CD4-positive, CD25-positive, alpha-beta regulatory T cell (primary cell): ENCODE data around the gene AFAP1L2. TPM values are rescaled to one million over a fixed set of nuclear protein-coding genes. Genes with fewer than 3 reads are reported as not detected.

Source experiments
- ATAC-seq, 2 donors: fragments of 150-1000 bp; cut with Tn5 transposase; one replicate each; pipeline ENCODE4 v1.10.0; 2021; ENCODE audit warnings: low read depth in 2 of 2, moderate number of reproducible peaks in 2 of 2, moderate library complexity in 1 of 2
- DNase-seq, 3 donors: peaks; one replicate each; pipeline versions ENCODE4 v3.0.0 to v3.0.0-alpha.2; 2012 to 2022; ENCODE audit warnings: mixed read lengths in 1 of 3
- H3K27ac ChIP-seq: one replicate; pipeline ENCODE4 v1.7.0; 2013; ENCODE audit warnings: mild to moderate bottlenecking, low read length; ENCODE audit not compliant: insufficient read depth, poor library complexity, severe bottlenecking
- H3K27me3 ChIP-seq: one replicate; pipeline ENCODE4 v1.7.0; 2013; ENCODE audit warnings: low read length; ENCODE audit not compliant: control insufficient read depth, insufficient read depth
- H3K36me3 ChIP-seq: one replicate; pipeline ENCODE4 v1.7.0; 2013; ENCODE audit warnings: mild to moderate bottlenecking, low read length, moderate library complexity; ENCODE audit not compliant: control insufficient read depth, insufficient read depth
- H3K4me1 ChIP-seq: 2 replicates; pipeline ENCODE4 v1.7.0; 2013; ENCODE audit warnings: mild to moderate bottlenecking, low read length; ENCODE audit not compliant: insufficient read depth, control insufficient read depth, poor library complexity, severe bottlenecking
- H3K4me3 ChIP-seq: one replicate; pipeline ENCODE4 v1.7.0; 2013; ENCODE audit warnings: low read depth, mild to moderate bottlenecking, low read length, moderate library complexity
- H3K9me3 ChIP-seq, 2 experiments: 1 replicate in 1 of 2; 2 replicates in 1 of 2; pipeline ENCODE4 v1.7.0; 2013; ENCODE audit warnings: low read length in 2 of 2, mild to moderate bottlenecking in 1 of 2, moderate library complexity in 1 of 2; ENCODE audit not compliant: control insufficient read depth in 2 of 2
- H3K27ac Mint-ChIP-seq, 3 donors: one replicate each; pipeline ENCODE4 v1.8.0; 2020 to 2022; ENCODE audit warnings: mild to moderate bottlenecking in 3 of 3, mixed read lengths in 3 of 3, moderate library complexity in 2 of 3
- H3K27me3 Mint-ChIP-seq: one replicate; pipeline ENCODE4 v1.8.0; 2022; ENCODE audit warnings: mild to moderate bottlenecking, mixed read lengths
- H3K36me3 Mint-ChIP-seq: one replicate; pipeline ENCODE4 v1.8.0; 2020; ENCODE audit warnings: mixed read lengths
- H3K4me1 Mint-ChIP-seq, 4 donors: one replicate each; pipeline ENCODE4 v1.8.0; 2020 to 2022; ENCODE audit warnings: mixed read lengths in 4 of 4, mild to moderate bottlenecking in 1 of 4
- H3K4me3 Mint-ChIP-seq, 4 donors: one replicate each; pipeline ENCODE4 v1.8.0; 2020 to 2022; ENCODE audit warnings: mild to moderate bottlenecking in 4 of 4, mixed read lengths in 4 of 4, moderate library complexity in 3 of 4
- H3K9me3 Mint-ChIP-seq, 7 donors: one replicate each; pipeline ENCODE4 v1.8.0; 2020 to 2022; ENCODE audit warnings: mixed read lengths in 7 of 7, mild to moderate bottlenecking in 3 of 7, moderate library complexity in 2 of 7
- polyA plus RNA-seq, 4 donors: library from polyadenylated mRNA; unstranded; fragments of 300-500 nt; fragmentation: Illumina TruSeq; gene quantifications; one replicate each; pipeline ENCODE4 v1.2.3, GENCODE V29; 2021
- total RNA-seq: library from RNA; stranded (reverse); gene quantifications from one replicate; pipeline ENCODE4 v1.2.3, GENCODE V29; 2022

The AFAP1L2 gene
- total and polyA plus RNA-seq, 5 donors from 2014 or later = 1.1 to 4.6 (median 3.0) TPM

GRCh38 chr10:114326795-114327194, 77.5 kb downstream of the AFAP1L2 start:
- Mint-ChIP-seq H3K9me3 (no peaks in the 10 kb centered on the region), H3K27me3 (peaks cover 6% of the 10 kb centered on the region), H3K27ac (no peak overlapping the region), H3K36me3 (no peaks in the 10 kb centered on the region), H3K4me1 (no peaks in the 10 kb centered on the region), H3K4me3 (no peak overlapping the region)
- no peaks in the 10 kb centered on the region for H3K36me3 ChIP-seq
- no peak for DNase-seq
- no peak overlapping the region for H3K27ac ChIP-seq
- H3K4me1 ChIP-seq = no peaks in the 10 kb centered on the region
- H3K4me3 ChIP-seq = no peak overlapping the region
- no peak for ATAC-seq
- no peaks in the 10 kb centered on the region for H3K9me3 ChIP-seq
- no peaks in the 10 kb centered on the region for H3K27me3 ChIP-seq

DNA sequence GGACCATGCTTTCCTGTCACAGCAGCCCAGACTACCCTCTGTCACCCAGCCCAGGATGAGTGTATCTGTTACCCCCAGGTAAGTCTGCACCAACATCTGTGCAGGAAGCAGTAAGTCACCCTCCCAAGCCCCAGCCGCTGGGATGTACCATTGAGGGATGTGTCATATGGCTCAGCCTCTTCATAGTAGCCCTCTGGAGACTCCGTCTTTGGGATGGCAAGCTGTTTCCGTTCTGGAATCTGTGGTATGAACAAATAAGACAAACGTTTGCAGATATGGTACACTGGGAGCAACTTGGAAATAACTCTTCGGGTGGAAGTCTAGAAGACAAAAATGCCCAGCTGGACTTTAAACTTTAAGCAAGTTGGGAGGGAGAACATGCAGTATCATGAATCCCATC, 81.3 kb downstream of the AFAP1L2 start:
- H3K9me3 Mint-ChIP-seq = no peaks in the 10 kb centered on the region
- H3K27ac ChIP-seq = no peak overlapping the region

DNA sequence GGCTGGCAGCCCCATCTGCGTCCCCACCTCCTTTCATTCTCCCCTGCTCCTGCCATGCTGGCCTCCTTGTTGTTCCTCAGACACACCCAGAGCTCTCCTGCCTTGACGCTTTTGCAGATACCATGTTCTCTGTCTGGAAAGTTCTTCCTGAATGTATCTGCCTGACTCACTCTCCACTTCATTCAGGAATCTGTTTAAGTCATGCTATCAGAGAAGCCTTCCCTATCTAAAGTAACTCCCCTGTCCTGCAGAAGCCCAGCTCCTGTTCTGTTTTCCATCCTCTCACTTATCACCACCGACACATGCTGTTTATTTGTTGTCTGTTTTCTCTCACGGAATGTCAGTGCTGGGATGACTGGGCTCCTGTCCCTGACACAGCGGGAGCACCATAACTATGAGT, 82.0 kb downstream of the AFAP1L2 start:
- no peaks in the 10 kb centered on the region for H3K9me3 ChIP-seq
- H3K9me3 Mint-ChIP-seq = no peaks in the 10 kb centered on the region
- H3K27me3 Mint-ChIP-seq = peaks cover 6% of the 10 kb centered on the region
- no peak for ATAC-seq
- H3K4me3 ChIP-seq = no peak overlapping the region
- no peak for DNase-seq
- H3K4me3 Mint-ChIP-seq = no peak overlapping the region
- no peaks in the 10 kb centered on the region for H3K4me1 ChIP-seq
- H3K27ac Mint-ChIP-seq = no peak overlapping the region
- H3K36me3 Mint-ChIP-seq = no peaks in the 10 kb centered on the region
- no peaks in the 10 kb centered on the region for H3K36me3 ChIP-seq
- H3K27ac ChIP-seq = no peak overlapping the region
- H3K27me3 ChIP-seq = no peaks in the 10 kb centered on the region
- no peaks in the 10 kb centered on the region for H3K4me1 Mint-ChIP-seq

More for the DNA sequence above, 81.3 kb downstream of the AFAP1L2 start:
- Mint-ChIP-seq H3K36me3 (no peaks in the 10 kb centered on the region), H3K27me3 (peaks cover 6% of the 10 kb centered on the region), H3K4me1 (no peaks in the 10 kb centered on the region), H3K27ac (no peak overlapping the region), H3K4me3 (no peak overlapping the region)
- no peaks in the 10 kb centered on the region for H3K27me3 ChIP-seq
- no peaks in the 10 kb centered on the region for H3K9me3 ChIP-seq
- H3K36me3 ChIP-seq = no peaks in the 10 kb centered on the region
- H3K4me1 ChIP-seq = no peaks in the 10 kb centered on the region
- no peak overlapping the region for H3K4me3 ChIP-seq
- no peak for ATAC-seq
- DNase-seq = no peak

DNA sequence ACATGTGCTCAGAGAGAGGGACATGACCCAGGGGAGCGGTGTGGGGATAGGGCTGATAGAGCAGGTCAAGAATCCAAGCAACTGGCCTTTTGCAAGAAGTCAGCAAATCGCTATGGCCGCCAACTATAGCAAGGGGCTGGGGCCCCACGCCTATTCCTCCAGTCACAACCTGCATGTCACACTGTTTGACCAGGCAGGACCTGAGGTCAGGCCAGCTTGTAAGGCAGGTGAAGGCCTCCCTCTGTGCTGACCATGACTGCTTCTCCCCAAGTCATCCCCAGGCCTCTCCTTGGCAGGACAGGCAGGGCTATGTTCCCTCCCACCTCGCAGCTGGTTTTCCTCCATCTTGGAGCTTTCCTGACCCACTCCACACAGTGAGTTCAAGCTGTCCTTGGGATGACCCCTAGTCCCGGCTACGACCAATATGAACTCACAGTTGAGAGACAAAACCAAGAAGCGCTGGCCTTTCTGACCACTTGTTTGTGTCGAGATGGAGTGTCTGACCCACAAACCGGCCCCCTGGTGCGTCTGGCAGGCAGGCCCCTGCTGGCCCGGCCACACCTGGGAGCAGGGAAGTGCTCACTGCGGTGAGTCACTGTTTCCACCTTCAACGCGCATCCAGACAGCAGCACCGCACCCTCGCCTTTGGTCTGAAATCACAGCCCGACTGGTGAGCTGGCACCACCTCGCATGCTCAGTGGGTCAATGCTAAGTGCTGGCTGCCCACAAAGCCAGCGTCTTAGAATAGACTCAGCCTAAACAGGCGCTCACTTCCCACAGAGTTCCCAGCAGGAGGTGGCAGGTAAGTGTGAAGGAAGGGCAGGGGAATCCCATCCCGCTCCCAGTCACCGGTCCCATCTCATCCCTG, 83.8 kb downstream of the AFAP1L2 start:
- ATAC-seq (no peak), DNase-seq (no peak)
- no peaks in the 10 kb centered on the region for H3K36me3 Mint-ChIP-seq
- no peak overlapping the region for H3K4me3 Mint-ChIP-seq
- H3K27me3 Mint-ChIP-seq = peaks cover 6% of the 10 kb centered on the region
- Histone ChIP-seq H3K4me1 (no peaks in the 10 kb centered on the region), H3K27me3 (no peaks in the 10 kb centered on the region), H3K9me3 (no peaks in the 10 kb centered on the region), H3K36me3 (no peaks in the 10 kb centered on the region), H3K4me3 (no peak overlapping the region), H3K27ac (no peak overlapping the region)
- no peaks in the 10 kb centered on the region for H3K4me1 Mint-ChIP-seq
- H3K27ac Mint-ChIP-seq = no peak overlapping the region
- H3K9me3 Mint-ChIP-seq = no peaks in the 10 kb centered on the region

GRCh38 chr10:114319406-114320248, 84.7 kb downstream of the AFAP1L2 start:
- H3K4me1 Mint-ChIP-seq = no peaks in the 10 kb centered on the region
- H3K27ac Mint-ChIP-seq = no peak overlapping the region
- H3K9me3 ChIP-seq = no peaks in the 10 kb centered on the region
- H3K4me1 ChIP-seq = no peaks in the 10 kb centered on the region
- no peak overlapping the region for H3K4me3 Mint-ChIP-seq
- H3K27me3 ChIP-seq = no peaks in the 10 kb centered on the region
- H3K27ac ChIP-seq = no peak overlapping the region
- no peak for ATAC-seq
- H3K27me3 Mint-ChIP-seq = peaks cover 6% of the 10 kb centered on the region
- H3K9me3 Mint-ChIP-seq = no peaks in the 10 kb centered on the region
- no peaks in the 10 kb centered on the region for H3K36me3 Mint-ChIP-seq
- H3K4me3 ChIP-seq = no peak overlapping the region
- H3K36me3 ChIP-seq = no peaks in the 10 kb centered on the region
- DNase-seq = no peak

- no peak overlapping the region for H3K27ac Mint-ChIP-seq
- Histone ChIP-seq H3K4me1 (no peaks in the 10 kb centered on the region), H3K27ac (no peak overlapping the region), H3K36me3 (no peaks in the 10 kb centered on the region), H3K4me3 (no peak overlapping the region), H3K27me3 (no peaks in the 10 kb centered on the region), H3K9me3 (no peaks in the 10 kb centered on the region)
- no peaks in the 10 kb centered on the region for H3K9me3 Mint-ChIP-seq
- no peaks in the 10 kb centered on the region for H3K4me1 Mint-ChIP-seq
- DNase-seq = no peak
- no peak for ATAC-seq
- no peak overlapping the region for H3K4me3 Mint-ChIP-seq
- H3K27me3 Mint-ChIP-seq = peaks cover 3% of the 10 kb centered on the region
- no peaks in the 10 kb centered on the region for H3K36me3 Mint-ChIP-seq
Observed at GRCh38 chr10:114316744-114317143, 87.6 kb downstream of the AFAP1L2 start.

DNA sequence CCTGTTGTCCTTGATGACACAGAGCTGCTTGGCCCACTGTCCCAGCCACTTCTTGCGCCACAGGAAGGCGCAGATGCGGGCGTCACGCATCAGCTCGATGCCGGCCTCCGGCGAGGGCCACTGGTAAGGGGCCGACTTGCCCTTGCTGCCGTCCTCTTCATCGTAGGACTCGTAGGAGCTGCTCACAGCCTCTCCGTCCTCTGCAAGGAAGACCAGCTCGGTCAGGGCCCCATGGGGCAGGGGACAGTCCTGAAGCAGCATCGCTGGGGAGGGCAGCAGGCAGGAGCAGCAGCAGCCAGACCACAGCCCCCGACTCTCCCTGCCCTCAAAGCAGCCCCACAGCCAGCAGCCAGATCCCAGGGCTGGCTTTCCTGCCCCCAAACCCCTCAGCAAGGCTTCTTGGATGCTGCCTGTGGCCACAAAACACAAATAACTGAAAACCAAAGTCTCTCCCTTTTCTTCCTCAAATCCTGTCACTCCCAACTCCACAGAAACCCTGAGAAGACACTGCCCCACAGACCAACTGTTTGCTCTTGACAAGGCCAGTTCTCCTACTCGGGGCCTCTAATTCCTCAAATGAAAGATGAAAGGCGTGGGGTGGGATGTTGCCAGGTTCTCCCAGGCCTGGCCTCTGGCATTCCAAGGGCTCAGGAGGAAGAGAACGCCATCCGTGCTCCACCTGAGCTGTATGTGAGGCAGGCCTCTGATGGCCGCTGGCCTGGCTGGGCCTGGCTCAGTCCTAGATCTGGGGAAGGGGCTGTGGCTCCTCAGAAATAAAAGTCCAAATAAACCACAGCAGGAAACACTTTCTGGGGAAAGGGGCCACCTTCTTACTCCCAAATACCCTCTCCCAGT, 88.5 kb downstream of the AFAP1L2 start:
- Histone ChIP-seq H3K9me3 (no peaks in the 10 kb centered on the region), H3K27me3 (no peaks in the 10 kb centered on the region), H3K4me1 (no peaks in the 10 kb centered on the region), H3K27ac (no peak overlapping the region), H3K4me3 (no peak overlapping the region), H3K36me3 (no peaks in the 10 kb centered on the region)
- no peaks in the 10 kb centered on the region for H3K36me3 Mint-ChIP-seq
- no peak overlapping the region for H3K4me3 Mint-ChIP-seq
- H3K9me3 Mint-ChIP-seq = no peaks in the 10 kb centered on the region
- peaks cover 4% of the 10 kb centered on the region for H3K27me3 Mint-ChIP-seq
- no peak for ATAC-seq
- H3K4me1 Mint-ChIP-seq = no peaks in the 10 kb centered on the region
- no peak for DNase-seq
- no peak overlapping the region for H3K27ac Mint-ChIP-seq
